ENCODE data around the gene STXBP1.

STXBP1 gene

DNA sequence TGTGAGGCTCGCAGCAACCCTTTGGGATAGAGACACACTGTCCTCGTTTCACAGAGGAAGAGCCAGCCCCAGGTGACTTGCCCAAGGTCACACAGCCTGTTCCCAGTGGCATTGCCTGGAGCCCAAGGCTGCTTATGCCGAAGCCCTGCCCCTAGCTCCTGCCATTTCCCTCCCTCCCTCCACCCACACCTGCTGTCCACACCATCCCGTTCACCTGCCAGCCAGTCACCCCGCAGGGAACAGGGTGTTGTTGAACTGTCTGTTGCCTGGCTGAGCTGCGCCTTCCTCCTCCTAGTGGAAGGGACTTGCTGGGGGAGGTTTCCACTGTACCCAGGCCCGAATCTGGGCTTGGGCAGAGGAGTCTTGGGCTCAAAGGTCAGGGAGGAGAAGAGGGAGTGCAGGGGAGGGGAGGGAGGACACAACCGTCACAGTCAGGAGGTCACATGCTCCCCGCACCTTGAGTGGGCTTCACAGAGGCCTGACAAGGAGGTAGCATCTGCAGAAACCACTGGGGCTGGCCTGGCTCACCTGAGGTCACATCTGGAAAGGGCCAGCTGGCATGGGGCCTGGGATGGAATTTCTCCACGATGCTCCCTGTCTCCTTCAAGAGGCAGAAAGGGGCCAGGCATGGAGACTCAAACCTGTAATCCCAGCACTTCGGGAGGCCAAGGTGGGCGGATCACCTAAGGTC, 110.1 kb downstream of the STXBP1 start:
- ATAC-seq (ENCODE audit: low read depth) (no peak), DNase-seq (ENCODE audit: low spot score) (peak; percentile 34)
- Histone ChIP-seq H3K9me3 (ENCODE audit: severe bottlenecking) (no peaks in the 10 kb centered on the region), H3K4me3 (ENCODE audit: severe bottlenecking) (no peak overlapping the region), H3K4me1 (ENCODE audit: insufficient read depth, poor library complexity, severe bottlenecking) (peaks cover 14% of the 10 kb centered on the region), H3K36me3 (ENCODE audit: low read depth) (no peaks in the 10 kb centered on the region), H3K27ac (ENCODE audit: poor library complexity, severe bottlenecking) (peak overlapping the region; percentile 53), H3K27me3 (ENCODE audit: insufficient read depth, poor library complexity, severe bottlenecking) (no peaks in the 10 kb centered on the region)
- TF ChIP-seq, protein P1, sequence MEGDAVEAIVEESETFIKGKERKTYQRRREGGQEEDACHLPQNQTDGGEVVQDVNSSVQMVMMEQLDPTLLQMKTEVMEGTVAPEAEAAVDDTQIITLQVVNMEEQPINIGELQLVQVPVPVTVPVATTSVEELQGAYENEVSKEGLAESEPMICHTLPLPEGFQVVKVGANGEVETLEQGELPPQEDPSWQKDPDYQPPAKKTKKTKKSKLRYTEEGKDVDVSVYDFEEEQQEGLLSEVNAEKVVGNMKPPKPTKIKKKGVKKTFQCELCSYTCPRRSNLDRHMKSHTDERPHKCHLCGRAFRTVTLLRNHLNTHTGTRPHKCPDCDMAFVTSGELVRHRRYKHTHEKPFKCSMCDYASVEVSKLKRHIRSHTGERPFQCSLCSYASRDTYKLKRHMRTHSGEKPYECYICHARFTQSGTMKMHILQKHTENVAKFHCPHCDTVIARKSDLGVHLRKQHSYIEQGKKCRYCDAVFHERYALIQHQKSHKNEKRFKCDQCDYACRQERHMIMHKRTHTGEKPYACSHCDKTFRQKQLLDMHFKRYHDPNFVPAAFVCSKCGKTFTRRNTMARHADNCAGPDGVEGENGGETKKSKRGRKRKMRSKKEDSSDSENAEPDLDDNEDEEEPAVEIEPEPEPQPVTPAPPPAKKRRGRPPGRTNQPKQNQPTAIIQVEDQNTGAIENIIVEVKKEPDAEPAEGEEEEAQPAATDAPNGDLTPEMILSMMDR (IDR thresholded peaks at IDR 0.05; ENCODE audit: poor library complexity, severe bottlenecking) = no peak

DNA sequence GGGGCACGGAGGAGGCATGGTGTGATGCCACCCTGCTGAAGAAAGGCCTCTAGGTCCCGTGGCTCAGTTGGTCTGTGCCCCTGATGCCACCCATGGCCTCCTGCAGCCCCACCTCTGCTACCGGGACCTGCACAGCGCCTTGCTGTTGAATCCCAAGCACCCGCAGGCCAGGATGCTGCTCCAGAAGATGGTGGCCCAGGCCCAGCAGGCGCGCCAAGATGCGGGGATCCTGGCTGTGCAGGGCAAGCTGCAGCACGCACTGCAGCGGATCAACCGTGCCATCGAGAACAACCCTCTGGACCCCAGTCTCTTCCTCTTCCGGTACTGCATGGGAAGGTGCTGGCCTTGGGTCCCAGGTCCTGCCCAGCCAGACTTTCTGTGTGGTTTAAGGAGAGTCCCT, 110.9 kb downstream of the STXBP1 start:
- H3K27me3 ChIP-seq (ENCODE audit: insufficient read depth, poor library complexity, severe bottlenecking) = no peaks in the 10 kb centered on the region
- no peaks in the 10 kb centered on the region for H3K36me3 ChIP-seq (ENCODE audit: low read depth)
- H3K4me3 ChIP-seq (ENCODE audit: severe bottlenecking) = no peak overlapping the region
- TF ChIP-seq, protein P1 (IDR thresholded peaks at IDR 0.05; ENCODE audit: poor library complexity, severe bottlenecking) = no peak
- no peak for ATAC-seq (ENCODE audit: low read depth)
- peaks cover 14% of the 10 kb centered on the region for H3K4me1 ChIP-seq (ENCODE audit: insufficient read depth, poor library complexity, severe bottlenecking)
- peak; percentile 43 for DNase-seq (ENCODE audit: low spot score)
- H3K27ac ChIP-seq (ENCODE audit: poor library complexity, severe bottlenecking) = no peak overlapping the region
- H3K9me3 ChIP-seq (ENCODE audit: severe bottlenecking) = no peaks in the 10 kb centered on the region

DNA sequence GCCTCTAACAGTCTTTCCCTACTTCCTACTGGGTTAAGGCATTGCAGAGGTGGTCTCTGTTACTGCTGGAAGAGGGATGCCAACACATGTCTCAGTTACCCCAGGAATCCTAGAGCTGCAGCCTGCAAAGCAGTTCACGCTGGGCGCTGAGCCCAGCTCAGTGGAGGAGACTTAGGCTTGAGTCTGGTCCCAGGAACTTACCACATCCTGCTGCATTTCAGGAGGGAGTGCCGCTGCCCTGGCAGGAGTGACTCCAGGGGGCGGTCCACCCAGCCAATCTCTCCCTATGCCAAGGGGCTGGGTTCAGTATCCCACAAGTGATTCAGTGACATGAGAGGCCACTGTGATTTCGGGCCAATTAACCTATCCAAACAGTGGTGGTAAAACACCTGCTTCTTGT, 111.4 kb downstream of the STXBP1 start:
- Histone ChIP-seq H3K36me3 (ENCODE audit: low read depth) (no peaks in the 10 kb centered on the region), H3K27ac (ENCODE audit: poor library complexity, severe bottlenecking) (no peak overlapping the region), H3K4me1 (ENCODE audit: insufficient read depth, poor library complexity, severe bottlenecking) (peaks cover 14% of the 10 kb centered on the region), H3K4me3 (ENCODE audit: severe bottlenecking) (no peak overlapping the region), H3K27me3 (ENCODE audit: insufficient read depth, poor library complexity, severe bottlenecking) (no peaks in the 10 kb centered on the region), H3K9me3 (ENCODE audit: severe bottlenecking) (no peaks in the 10 kb centered on the region)
- TF ChIP-seq, protein P1 (IDR thresholded peaks at IDR 0.05; ENCODE audit: poor library complexity, severe bottlenecking) = no peak
- ATAC-seq (ENCODE audit: low read depth) = peak; percentile 53
- peak; percentile 49 for DNase-seq (ENCODE audit: low spot score)

GRCh38 chr9:127724012-127724411, 111.9 kb downstream of the STXBP1 start:
- DNase-seq (ENCODE audit: low spot score) (peak; percentile 54), ATAC-seq (ENCODE audit: low read depth) (no peak)
- no peaks in the 10 kb centered on the region for H3K9me3 ChIP-seq (ENCODE audit: severe bottlenecking)
- H3K36me3 ChIP-seq (ENCODE audit: low read depth) = no peaks in the 10 kb centered on the region
- no peaks in the 10 kb centered on the region for H3K27me3 ChIP-seq (ENCODE audit: insufficient read depth, poor library complexity, severe bottlenecking)
- TF ChIP-seq, protein P1 (IDR thresholded peaks at IDR 0.05; ENCODE audit: poor library complexity, severe bottlenecking) = no peak
- H3K4me1 ChIP-seq (ENCODE audit: insufficient read depth, poor library complexity, severe bottlenecking) = peaks cover 14% of the 10 kb centered on the region
- H3K4me3 ChIP-seq (ENCODE audit: severe bottlenecking) = no peak overlapping the region
- H3K27ac ChIP-seq (ENCODE audit: poor library complexity, severe bottlenecking) = no peak overlapping the region

DNA sequence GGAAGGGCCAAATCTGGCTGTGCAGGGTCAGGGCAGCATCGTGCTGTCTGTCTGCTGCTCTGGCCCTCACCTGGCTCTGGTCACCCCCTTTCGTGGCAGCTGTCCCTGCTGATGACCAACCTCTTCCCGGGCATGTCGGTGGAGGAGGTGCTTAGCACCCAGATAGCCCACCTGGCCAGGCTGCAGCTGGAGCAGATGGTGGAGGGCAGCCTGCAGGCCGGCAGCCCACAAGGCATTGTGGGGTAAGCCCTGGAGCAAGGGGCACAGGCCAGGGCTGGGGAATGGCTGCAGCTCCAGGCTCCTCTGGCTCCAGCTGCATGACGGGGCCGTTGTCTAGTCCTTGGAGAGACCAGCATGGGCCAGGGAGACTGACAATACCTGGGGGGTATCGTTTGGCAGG, 114.8 kb downstream of the STXBP1 start:
- TF ChIP-seq, protein P1 (IDR thresholded peaks at IDR 0.05; ENCODE audit: poor library complexity, severe bottlenecking) = no peak
- Histone ChIP-seq H3K9me3 (ENCODE audit: severe bottlenecking) (no peaks in the 10 kb centered on the region), H3K36me3 (ENCODE audit: low read depth) (no peaks in the 10 kb centered on the region), H3K27me3 (ENCODE audit: insufficient read depth, poor library complexity, severe bottlenecking) (no peaks in the 10 kb centered on the region), H3K4me1 (ENCODE audit: insufficient read depth, poor library complexity, severe bottlenecking) (peaks cover 4% of the 10 kb centered on the region), H3K27ac (ENCODE audit: poor library complexity, severe bottlenecking) (no peak overlapping the region), H3K4me3 (ENCODE audit: severe bottlenecking) (no peak overlapping the region)
- DNase-seq (ENCODE audit: low spot score) (peak; percentile 51), ATAC-seq (ENCODE audit: low read depth) (no peak)
